Activated CD4-positive, CD25-positive, alpha-beta regulatory T cell treated with anti-CD3 and anti-CD28 coated beads, Interleukin-2, amount 50 U/mL, for 16 hours (primary cell): ENCODE measurements around the gene AP4E1.
"Not testable (repeated sequence)": the region's sequence is repeated elsewhere in the genome, so short reads cannot be mapped to it uniquely, and the experiment has no call there.

Experiments used
- DNase-seq: peaks from one replicate; pipeline ENCODE4 v3.0.0-alpha.2; 2020; ENCODE audit warnings: low read depth, low spot score

The AP4E1 gene

DNA sequence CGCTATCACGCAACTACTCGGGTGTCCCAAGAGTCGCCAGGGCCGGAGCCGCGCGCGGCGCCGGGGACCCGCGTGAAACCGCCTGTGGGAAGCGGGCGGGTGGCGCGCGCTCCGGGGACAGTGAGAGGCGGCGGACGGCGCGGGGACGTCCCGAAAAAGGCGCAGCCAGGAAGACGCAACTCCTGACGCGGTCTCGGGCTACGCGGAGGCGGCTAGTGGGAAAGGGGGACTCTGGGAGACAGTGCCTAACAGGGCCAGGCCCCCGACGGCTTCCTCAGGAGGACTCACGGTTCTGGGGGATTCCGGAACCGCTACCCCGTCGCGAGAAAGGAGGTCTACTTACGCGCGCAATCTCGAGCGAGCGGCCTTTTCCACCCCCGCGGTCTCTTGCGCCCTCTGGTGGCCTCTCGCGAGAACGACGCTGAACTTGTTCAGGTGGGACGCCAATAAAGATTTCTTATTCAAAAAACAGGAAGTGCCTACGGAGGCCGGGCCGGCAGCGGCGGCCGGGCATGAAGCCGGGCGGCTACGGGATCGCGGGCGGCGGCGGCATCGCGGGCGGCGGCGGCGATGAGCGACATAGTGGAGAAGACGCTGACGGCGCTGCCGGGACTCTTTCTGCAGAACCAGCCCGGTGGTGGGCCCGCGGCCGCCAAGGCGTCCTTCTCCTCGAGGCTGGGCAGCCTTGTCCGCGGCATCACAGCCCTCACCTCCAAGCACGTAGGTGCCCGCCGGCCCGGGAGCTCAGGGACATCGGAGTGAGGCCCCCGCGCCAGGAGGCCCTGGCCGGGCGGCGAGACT lies at the start of gene AP4E1:
Gene AP4E1 (plus strand): TSS at position 475 of the 801 bp plus-strand sequence. CDS start 96 bp downstream, at position 571.
- DNase-seq = peak; percentile 94

DNA sequence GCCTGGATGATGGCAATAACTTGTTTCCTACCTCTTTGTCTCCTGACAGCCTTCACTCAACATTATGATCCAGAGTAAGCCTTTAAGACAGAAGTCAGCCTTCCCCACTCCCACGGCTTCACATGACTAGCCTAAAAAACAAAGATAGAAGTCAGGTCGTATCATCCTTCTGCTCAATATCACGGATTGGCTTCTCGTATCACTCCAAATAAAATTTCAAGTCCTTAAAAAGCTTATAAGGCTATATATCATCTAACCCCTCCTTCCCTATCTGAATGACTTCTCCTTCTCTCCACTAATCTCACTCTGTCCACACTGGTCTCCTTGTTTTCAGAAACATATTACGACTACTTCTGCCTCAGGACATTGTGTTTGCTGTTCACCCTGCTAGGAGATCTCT lies 47.7 kb upstream of the AP4E1 start:
- DNase-seq = no peak

DNA sequence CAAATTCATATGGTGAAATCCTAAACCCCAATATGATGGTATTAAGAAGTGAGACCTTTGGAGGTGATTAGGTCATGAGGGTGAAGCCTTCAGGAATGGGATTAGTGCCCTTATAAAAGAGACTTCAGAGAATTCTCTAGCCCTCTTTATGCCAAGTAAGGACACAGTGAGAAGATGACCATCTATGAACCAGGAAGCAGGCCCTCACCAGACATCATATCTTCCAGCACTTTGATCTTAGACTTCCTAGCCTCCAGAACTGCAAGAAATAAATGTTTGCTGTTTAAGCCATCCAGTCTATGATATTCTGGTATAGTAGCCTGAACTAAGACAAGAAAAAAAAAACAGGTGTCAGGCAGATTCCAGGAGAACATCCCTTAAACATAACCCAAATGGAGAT lies 45.9 kb upstream of the AP4E1 start:
- no peak for DNase-seq

DNA sequence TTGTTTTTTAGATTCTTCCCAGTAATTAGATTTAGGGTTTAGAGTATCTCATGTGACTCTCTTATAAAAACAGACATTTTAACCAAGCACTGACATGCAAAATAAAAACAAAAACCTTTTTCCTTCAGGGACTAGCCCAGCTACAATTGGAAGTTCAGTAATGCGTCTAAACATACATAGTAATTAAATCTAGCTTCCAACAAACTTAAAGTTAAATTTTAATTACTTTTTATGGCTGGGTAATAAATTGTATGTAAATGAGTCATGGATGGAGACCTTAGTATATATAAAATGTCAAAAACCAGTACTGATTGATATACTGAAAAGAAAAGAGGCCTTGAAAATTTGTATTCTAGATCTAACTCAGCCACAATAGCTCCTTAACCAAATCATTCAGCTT lies 43.6 kb upstream of the AP4E1 start:
- DNase-seq = no peak

DNA sequence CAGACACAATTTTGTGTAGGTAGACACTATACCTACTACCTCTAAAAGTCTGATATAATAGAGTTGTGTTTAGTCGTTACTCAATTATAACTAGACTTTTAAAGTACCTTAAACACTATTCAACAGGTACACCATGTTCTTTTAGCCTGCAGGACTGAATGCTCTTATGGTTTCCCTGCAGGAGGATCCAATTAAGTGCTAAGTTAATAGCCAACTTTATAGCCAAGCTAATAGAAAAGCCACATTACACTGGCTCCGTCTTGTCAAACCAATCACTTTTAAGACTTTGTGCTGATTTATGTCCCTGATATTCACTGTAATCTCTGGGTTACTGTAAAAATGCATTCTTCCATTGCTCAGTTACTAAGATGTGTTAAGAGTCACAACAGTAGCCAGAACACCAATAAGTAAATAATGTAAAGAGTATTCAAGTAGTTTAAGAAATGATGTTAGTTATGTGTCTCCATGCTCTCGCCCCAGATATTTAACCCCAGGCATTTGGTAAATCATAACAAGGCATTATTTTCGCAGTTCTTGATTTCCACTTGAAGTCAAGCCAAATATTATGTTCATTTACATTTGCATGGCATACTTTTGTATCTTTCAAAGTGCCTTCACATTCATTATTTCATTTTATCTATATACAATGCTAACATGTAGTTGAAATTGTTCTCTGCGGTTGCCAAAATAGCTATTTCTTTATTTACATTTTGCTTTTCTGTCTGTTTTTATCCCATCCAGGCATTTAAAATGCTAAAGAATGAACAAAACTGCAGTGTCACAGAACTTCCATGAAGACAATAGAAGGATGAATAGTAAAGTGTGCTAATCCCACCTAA lies 42.7 kb upstream of the AP4E1 start:
- DNase-seq = no peak

DNA sequence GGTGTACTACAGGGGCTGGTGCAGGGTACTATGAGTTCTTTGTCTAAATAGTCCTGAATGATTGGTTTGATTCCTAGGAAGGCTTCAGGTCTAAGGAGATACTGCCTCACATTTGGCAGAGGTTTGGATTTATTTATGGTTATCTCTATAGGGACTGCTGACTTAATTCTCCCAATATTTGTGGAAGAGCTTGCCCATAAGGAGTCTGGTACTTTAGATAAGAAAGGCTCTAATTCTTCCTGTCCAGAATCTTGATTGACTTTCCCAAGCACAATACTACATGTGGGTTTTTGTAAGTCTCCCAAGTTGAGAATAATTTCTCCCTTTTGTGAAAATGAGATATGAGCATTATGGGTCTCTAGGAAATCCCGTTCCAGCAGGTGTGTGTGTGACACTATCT lies 36.7 kb upstream of the AP4E1 start:
- DNase-seq = no peak

DNA sequence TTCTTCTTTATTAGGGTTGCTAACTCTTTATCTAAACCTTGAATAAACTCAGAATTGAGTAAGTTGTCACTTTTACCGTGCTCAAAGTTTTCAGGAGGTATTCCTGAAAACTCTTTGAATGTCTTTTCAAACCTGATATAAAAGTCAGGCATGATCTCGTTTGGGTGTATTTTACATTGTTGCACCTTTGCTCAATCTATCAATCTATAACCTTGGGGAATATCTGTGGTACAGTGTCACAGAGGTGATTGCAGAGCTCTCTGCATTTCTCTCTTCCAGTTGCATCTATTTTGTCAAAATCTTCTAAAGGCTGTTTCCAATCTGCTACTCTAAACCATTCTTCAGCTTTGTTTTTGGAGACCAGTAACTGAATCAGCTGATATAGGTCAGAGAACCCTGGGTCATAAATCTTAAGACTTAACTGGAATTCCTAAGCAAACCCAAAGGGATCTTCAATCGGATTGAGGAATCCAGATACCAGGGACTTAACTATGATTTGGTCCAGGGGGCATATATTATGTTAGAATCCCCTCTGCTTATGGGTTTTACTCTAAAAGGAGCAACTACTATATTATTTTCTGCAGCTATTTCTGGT lies 35.6 kb upstream of the AP4E1 start:
- no peak for DNase-seq

DNA sequence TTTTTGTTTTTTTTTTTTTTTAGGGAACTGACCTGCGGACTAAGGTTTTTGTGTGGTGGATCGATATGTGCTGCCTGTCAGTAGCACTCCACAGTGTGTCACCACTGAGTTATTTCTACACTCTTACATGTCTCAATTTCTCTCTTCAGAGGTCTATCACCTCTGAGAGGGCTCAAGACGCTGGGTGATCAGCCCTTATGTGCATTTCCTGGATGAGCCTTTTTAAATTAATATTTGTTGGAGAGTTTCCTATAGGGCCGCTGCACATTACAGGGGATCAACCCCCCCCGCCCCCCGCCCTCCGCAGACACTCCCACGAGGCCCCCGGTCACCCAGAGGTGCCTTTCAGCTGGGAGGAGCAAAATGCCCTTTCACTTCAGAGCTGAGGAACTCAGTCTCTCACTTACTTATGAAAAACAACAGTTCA lies 34.5 kb upstream of the AP4E1 start:
- DNase-seq = no peak

DNA sequence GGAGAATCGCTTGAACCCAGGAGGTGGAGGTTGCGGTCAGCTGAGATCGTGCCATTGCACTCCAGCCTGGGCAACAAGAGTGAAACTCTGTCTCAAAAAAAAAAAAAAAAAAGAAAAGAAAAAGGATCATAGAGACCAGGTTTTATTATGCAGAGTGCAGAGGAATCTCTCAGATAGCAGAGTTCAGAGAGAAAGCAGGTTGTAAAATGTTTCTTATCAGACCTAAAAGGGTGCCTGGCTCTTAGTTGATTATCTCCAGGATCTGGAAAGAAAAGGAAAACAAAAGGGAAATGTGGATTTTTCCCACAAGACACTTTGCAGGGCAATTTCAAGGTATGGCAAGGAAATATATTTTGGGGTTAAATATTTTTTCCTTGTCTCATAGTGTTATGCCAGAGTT lies 33.2 kb upstream of the AP4E1 start:
- not testable (repeated sequence) for DNase-seq

DNA sequence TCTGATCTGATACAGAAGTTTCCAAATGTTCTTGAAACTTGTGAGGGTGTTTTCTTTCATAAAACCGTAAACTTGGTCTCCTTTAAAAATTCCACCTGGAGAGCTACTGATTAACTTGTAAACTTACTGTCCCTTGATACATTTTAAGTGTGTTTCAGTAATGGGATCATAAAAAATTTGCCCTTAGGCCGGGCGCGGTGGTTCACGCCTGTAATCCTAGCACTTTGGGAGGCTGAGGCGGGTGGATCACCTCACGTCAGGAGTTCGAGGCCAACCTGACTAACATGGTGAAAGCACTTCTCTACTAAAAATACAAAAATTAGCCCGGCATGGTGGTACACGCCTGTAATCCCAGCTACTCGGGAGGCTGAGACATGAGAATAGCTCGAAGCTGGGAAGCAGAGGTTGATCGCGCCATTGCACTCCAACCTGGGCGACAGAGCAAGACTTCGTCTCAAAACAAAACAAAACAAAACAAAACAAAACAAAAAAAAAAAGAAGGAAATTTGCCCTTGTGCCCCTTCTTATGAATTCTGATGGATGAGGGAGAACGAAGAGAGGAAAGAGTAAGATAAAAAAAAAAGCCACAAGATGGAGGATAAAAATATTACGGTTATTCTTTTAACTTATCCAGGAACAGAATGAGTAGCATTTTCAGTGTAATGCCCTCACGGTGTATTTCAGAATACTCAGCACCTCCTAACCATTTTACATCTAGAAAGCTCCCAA lies 32.1 kb upstream of the AP4E1 start:
- no peak for DNase-seq

DNA sequence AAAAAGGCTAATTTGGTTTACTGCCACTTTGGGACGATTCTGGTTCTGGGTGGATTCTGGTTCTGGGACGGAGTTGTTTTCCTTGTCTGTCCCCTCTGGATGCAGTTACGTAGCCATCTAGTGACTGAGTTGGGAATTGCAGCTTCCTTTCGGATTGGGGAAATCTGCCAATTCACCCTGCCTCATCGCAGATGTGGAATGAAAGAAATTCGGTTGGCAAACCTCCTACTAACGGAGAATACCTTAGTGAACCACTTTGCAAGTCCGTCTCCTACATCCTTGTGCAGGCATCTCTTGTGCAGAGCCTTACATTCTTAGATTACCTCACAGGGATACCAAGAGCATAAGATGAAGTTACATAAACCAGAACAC lies 31.5 kb upstream of the AP4E1 start:
- peak; percentile 62 for DNase-seq

DNA sequence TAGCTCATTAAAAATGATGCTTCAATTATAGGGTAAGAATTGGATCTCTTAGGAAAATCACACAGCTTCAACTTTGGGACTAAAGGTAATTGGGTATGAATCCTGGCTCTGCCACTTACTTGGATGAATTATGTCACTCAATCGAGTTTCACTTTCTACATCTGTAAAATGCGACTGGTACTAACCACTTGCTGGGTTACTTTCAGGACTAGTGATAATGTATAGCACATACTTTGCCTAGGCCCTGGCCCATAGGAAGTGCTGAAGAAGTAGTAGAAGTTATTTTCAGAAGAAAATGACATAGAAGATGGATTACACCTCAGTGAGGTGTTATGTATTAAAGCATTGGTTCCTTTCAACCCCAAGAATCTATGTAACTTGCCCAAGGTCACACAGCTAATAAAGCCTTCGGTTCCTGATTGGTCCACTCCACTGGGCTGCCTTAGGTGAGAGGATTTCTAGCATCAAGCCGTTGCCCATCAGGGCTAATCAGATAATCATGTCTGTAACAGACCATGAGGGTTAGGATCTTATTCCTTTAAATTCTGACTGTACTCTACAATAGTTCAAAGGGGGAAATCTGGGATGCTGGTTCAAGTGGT lies 29.4 kb upstream of the AP4E1 start:
- no peak for DNase-seq

DNA sequence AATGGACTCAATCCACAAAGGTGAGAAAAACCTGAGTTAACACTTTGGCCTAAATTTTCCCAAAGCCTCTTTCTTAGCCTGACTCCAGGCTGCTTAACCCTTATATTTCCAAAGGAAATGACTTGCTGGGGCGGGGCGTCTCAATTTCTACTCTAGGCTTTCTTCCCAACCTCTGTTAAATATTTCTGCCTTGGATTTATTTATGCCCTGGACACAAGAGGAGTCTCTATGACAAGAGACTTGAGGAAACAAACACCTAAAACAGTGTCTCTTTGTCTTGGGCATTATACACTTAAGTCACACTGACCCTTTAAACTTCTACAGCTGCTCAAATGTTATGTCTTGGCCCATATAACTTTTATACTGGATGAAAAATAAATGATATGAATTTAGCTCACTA lies 28.3 kb upstream of the AP4E1 start:
- no peak for DNase-seq

DNA sequence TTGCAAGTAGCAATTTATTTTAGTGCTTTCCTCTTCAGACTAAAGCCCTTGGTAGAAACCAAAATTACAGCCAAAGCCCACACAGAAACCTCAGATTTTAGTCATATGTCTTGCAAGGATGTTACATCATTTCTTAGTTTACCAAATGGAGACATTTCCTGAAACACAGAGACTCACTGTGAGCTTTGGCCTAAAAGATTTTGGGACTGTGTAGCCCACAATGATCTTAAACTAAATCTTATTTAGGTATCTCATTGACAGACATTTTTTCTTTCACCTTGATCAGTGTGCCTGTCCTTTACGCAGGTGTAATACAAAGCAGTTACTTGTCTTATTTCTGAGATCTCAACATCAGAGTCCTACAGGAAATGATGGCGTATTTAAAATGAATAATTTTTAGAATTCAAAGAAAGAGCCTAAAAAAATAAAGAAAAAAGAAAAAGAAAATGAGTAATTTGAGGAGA lies 27.8 kb upstream of the AP4E1 start:
- DNase-seq = no peak

DNA sequence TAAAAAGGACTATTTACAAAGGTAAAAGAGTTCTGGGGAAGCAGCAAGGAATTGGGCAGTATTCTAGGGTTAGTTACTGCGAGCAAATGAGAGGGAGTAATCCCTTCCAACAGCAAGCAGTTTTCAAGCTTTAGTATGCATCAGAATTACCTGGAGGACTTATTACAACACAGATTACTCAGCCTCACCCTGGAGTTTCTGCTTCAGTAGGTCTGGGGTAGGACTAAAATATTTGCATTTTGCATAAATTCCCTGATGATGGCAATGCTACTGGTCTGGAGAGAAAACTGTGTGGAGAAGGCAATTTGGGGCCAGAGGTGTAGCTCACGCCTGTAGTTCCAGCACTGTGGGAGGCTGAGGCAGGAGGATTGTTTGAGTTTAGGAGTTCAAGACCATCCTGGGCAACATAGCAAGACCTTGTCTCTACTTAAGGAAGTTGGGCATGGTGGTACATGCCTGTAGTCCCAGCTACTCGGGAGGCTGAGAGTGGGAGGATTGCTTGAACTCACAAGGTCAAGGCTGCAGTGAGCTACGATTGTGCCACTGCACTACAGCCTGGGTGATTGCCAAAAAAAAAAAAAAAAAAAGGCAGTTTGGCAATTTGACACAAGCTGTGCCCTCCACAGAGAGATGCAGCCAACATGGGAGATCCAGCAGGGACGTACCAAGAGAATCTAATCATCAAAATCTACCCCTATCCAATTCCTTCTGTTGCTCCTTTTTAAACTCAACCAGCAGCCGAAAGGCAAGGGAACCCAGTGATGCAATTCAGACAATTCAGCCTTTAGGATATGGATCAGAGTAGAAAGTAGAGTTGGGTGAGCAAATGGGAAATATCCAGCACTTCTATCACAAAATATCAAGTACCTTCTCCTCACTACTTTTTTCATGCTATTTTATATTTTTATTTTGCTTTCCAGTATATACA lies 27.1 kb upstream of the AP4E1 start:
- DNase-seq = no peak

DNA sequence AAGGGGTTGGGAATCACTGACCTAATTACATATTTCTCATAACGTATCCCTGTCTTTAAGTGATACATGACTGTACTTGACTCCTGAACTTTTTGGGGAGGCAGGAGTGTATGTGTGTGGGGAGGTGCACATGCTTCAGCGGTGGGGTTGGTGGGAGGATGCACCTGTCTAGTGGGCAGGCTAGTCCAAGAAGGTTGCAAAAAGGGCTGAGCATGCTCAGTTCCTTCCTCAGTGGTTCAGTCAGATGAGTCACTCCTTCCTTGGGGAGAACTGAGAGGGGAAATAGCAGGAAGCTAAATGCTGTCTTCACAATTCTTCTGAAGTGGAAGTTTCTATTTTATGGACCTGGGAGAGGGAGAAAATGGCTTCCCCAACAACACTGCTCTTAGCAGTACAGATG lies 24.6 kb upstream of the AP4E1 start:
- DNase-seq = no peak

DNA sequence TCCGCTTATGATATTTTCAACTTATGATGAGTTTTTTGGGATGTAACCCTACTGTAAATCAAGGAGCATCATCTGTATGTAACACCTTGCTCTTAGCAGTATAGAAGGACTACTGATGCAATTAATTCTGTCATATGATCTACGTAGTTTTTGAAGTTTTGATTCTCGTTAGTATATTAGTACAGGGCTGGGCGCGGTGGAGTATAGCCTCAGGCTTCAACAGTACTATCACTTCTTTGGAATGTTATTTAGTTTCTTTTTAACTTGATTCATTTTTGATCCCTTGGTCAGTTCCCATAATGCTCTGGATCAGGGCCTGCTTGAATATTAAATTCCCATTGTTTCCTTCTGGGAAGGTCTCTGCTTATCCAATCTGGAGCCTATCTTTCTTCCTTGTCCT lies 23.9 kb upstream of the AP4E1 start:
- DNase-seq = no peak

DNA sequence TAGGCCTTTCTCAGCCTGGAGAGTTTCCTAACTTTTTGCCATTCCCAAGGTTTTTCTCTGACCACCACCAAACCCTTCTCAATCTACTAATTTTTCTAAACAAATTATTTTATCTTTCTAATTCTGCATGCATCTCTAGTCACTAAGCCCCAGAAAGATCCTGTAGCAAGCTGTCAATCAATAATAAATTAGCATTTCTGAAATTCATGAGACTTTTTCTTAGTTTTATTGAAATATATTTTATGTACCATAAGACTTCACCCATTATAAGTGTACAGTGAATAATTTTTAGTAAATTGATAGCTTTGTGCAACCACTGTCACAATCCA lies 22.4 kb upstream of the AP4E1 start:
- no peak for DNase-seq

DNA sequence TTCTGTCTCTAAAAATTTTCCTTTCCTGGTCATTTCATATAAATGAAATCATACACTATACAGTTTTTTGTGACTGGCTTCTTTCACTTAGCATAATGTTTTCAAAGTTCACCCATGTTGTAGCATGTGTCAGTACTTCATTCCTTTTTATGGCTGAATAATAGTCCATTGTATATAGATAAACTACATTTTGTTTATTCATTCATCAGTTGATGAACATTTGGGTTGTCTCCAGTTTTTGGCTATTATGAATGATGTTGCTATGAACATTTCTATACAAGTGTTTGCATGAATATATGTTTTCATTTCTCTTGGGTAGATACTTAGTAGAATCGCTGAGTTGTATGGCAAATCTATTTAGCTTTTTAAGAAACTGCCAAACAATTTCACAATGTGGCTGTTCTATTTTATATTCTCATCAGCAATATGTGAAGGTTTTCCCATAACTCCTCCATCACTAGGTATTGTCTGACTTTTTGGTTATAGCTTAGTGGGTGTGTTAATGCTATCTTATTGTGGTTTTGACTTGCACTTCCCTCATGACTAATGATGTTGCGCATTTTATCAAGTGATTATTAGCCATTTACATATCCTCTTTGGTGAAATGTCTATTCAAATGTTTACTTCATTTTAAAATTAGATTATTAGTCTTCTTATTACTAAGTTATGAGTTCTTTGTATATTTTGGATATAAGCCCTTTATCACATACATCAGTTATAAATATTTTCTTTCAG lies 21.7 kb upstream of the AP4E1 start:
- DNase-seq = no peak

DNA sequence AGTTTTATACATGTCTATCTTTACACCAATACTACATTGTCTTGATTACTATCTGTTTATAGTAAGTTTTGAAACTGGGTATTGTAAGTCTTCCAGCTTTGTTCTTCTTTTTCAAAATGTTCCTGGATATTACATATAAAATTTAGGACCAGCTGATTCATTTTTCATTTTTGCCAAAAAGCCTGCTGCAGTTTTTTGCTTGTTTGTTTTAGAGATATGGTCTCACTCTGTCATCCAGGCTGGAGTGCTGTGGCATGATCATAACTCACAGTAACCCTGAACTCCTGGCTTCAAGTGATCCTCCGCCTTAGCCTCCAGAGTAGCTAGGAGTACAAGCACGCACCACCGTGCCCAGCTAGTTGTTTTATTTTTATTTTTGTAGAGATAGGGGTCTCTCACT lies 20.4 kb upstream of the AP4E1 start:
- DNase-seq = no peak
